Kidney glomerular epithelial cell (primary cell): ENCODE measurements around the gene ADO.
A peak's percentile ranks its signal among the peaks of the same experiment; 100 is the strongest.

ENCODE experiments used
- DNase-seq: peaks from one replicate; lab custom pipeline; 2025; lab: John Stamatoyannopoulos, UW

ADO gene

GRCh38 chr10:62818426-62819011, 14.0 kb downstream of the ADO start:
- DNase-seq = no peak

- no peak for DNase-seq
Observed at GRCh38 chr10:62819141-62819920, 14.8 kb downstream of the ADO start.

- DNase-seq = no peak
Observed at GRCh38 chr10:62820586-62820985, 16.1 kb downstream of the ADO start.

GRCh38 chr10:62826273-62826672, 21.8 kb downstream of the ADO start:
- no peak for DNase-seq

GRCh38 chr10:62829622-62830021, 25.1 kb downstream of the ADO start:
- DNase-seq = no peak

- DNase-seq = no peak
Observed at GRCh38 chr10:62830679-62831078, 26.2 kb downstream of the ADO start.

- peak; percentile 69 for DNase-seq
Observed at GRCh38 chr10:62831346-62831745, 26.8 kb downstream of the ADO start.

- no peak for DNase-seq
Observed at GRCh38 chr10:62839590-62839989, 35.1 kb downstream of the ADO start.

- DNase-seq = no peak
Observed at GRCh38 chr10:62842983-62843382, 38.5 kb downstream of the ADO start.

GRCh38 chr10:62843600-62843999, 39.1 kb downstream of the ADO start:
- no peak for DNase-seq

- DNase-seq = no peak
Observed at GRCh38 chr10:62844280-62845011, 39.9 kb downstream of the ADO start.

- DNase-seq = no peak
Observed at GRCh38 chr10:62847433-62847832, 42.9 kb downstream of the ADO start.

GRCh38 chr10:62850646-62851045, 46.1 kb downstream of the ADO start:
- DNase-seq = no peak

GRCh38 chr10:62851442-62851841, 46.9 kb downstream of the ADO start:
- no peak for DNase-seq

GRCh38 chr10:62852961-62853702, 48.6 kb downstream of the ADO start:
- no peak for DNase-seq

- DNase-seq = no peak
Observed at GRCh38 chr10:62853710-62854109, 49.2 kb downstream of the ADO start.

GRCh38 chr10:62856021-62856420, 51.5 kb downstream of the ADO start:
- DNase-seq = no peak
